GM23338 (cell line): ENCODE results near the gene CCT6A. TPM values are rescaled to one million over a fixed set of nuclear protein-coding genes. Genes with fewer than 3 reads are reported as not detected.

Experiments
- ATAC-seq: fragments of 200-7000 bp; cut with Tn5 transposase; 3 replicates; pipeline ENCODE4 v1.9.1; 2020
- DNase-seq: peaks from one replicate; pipeline ENCODE4 v3.0.0-alpha.2; 2015; ENCODE audit warnings: low spot score
- H2AFZ ChIP-seq: fragments of 200-600 bp; sonication (generic); 2 replicates; pipeline ENCODE4 v1.8.0; 2016; ENCODE audit warnings: antibody characterized with exemption, mild to moderate bottlenecking, moderate library complexity
- H3F3A ChIP-seq: fragments of 200-600 bp; sonication (generic); replicated peaks from 2 replicates; pipeline ENCODE4 v1.8.0; 2017; ENCODE audit warnings: antibody characterized with exemption, mixed run types, low read depth
- H3K27ac ChIP-seq: fragments of 200-600 bp; sonication (generic); 2 replicates; pipeline ENCODE4 v1.6.1; 2016; ENCODE audit warnings: low read depth
- H3K27me3 ChIP-seq: fragments of 200-600 bp; sonication (generic); 2 replicates; pipeline ENCODE4 v1.8.0; 2016; ENCODE audit warnings: mild to moderate bottlenecking, mixed run types, moderate library complexity; ENCODE audit not compliant: insufficient read depth
- H3K36me3 ChIP-seq: fragments of 200-600 bp; sonication (generic); 2 replicates; pipeline ENCODE4 v1.8.0; 2016; ENCODE audit warnings: mild to moderate bottlenecking; ENCODE audit not compliant: insufficient read depth
- H3K4me1 ChIP-seq: fragments of 200-600 bp; sonication (generic); 2 replicates; pipeline ENCODE4 v1.8.0; 2016; ENCODE audit warnings: mild to moderate bottlenecking, moderate library complexity; ENCODE audit not compliant: insufficient read depth
- H3K4me2 ChIP-seq: fragments of 200-600 bp; sonication (generic); 2 replicates; pipeline ENCODE4 v1.7.1; 2017; ENCODE audit warnings: mixed run types
- H3K4me3 ChIP-seq: fragments of 200-600 bp; sonication (generic); 2 replicates; pipeline ENCODE4 v1.6.1; 2016; ENCODE audit warnings: mixed run types
- H3K79me2 ChIP-seq: fragments of 200-600 bp; sonication (generic); replicated peaks from 2 replicates; pipeline ENCODE4 v1.8.0; 2017; ENCODE audit warnings: mild to moderate bottlenecking; ENCODE audit not compliant: insufficient read depth
- H3K9me2 ChIP-seq: fragments of 200-600 bp; sonication (generic); 2 replicates; pipeline ENCODE4 v1.8.0; 2017; ENCODE audit not compliant: insufficient read depth
- H4K20me1 ChIP-seq: fragments of 200-600 bp; sonication (generic); replicated peaks from 2 replicates; pipeline ENCODE4 v1.8.0; 2017; ENCODE audit warnings: mild to moderate bottlenecking; ENCODE audit not compliant: insufficient read depth
- H3K27ac Mint-ChIP-seq: 2 replicates; pipeline ENCODE4 v1.8.0; 2020; ENCODE audit warnings: inconsistent platforms, mild to moderate bottlenecking, moderate library complexity, mixed read lengths
- H3K27me3 Mint-ChIP-seq: 3 replicates; pipeline ENCODE4 v1.8.0; 2022; ENCODE audit warnings: low read depth, mild to moderate bottlenecking, moderate library complexity, mixed read lengths, inconsistent platforms; ENCODE audit not compliant: insufficient read depth, poor library complexity
- H3K36me3 Mint-ChIP-seq: 3 replicates; pipeline ENCODE4 v1.8.0; 2021; ENCODE audit warnings: low read depth, mild to moderate bottlenecking, inconsistent platforms, moderate library complexity, mixed read lengths
- H3K4me1 Mint-ChIP-seq: 3 replicates; pipeline ENCODE4 v1.8.0; 2020; ENCODE audit warnings: mild to moderate bottlenecking, inconsistent platforms, mixed read lengths
- H3K4me3 Mint-ChIP-seq: 3 replicates; pipeline ENCODE4 v1.8.0; 2021; ENCODE audit warnings: moderate library complexity, mild to moderate bottlenecking, inconsistent platforms, mixed read lengths
- H3K9me3 Mint-ChIP-seq: 3 replicates; pipeline ENCODE4 v1.8.0; 2020; ENCODE audit warnings: moderate library complexity, mild to moderate bottlenecking, inconsistent platforms, mixed read lengths
- REST ChIP-seq: IDR thresholded peaks from one replicate; pipeline ENCODE4 v1.6.1; 2018; ENCODE audit warnings: antibody characterized with exemption; ENCODE audit not compliant: unreplicated experiment
- ZNF331 ChIP-seq: fragments of 250-450 bp; sonication (Bioruptor Pico); IDR thresholded peaks from 2 replicates; pipeline ENCODE4 v1.5.0; 2020; ENCODE audit warnings: low read depth, mild to moderate bottlenecking, moderate library complexity
- ZNF462 ChIP-seq: fragments of 250-450 bp; sonication (Bioruptor Pico); IDR thresholded peaks from 2 replicates; pipeline ENCODE4 v1.5.0; 2020; ENCODE audit warnings: mild to moderate bottlenecking, moderate library complexity
- polyA plus RNA-seq: library from polyadenylated mRNA; unstranded; fragments of >200 nt; fragmentation: Nextera tagmentation; extraction: Ambion mirVana; gene quantifications from 2 replicates; pipeline ENCODE4 v1.2.1, GENCODE V29; 2016
- total RNA-seq: library from RNA; depleted of rRNA; stranded (reverse); fragments of >200 nt; shearing (Covaris generic); gene quantifications from 2 replicates; pipeline ENCODE4 v1.2.3, GENCODE V29; 2014

CCT6A gene
- total and polyA plus RNA-seq, 2 experiments from 2014 or later, result 266 to 505 TPM

- TF ChIP-seq ZNF462 (CRISPR knock-in tag), result no peak
- TF ChIP-seq ZNF331 (CRISPR knock-in tag), result no peak
These were observed 32.1 kb upstream of the CCT6A start (continued) for GRCh38 chr7:56019501-56019900.

GRCh38 chr7:56023500-56023899 is 28.1 kb upstream of the CCT6A start:
- Mint-ChIP-seq H3K27me3 (peaks cover 5% of the 10 kb centered on the region), H3K4me1 (no peaks in the 10 kb centered on the region)
- H3K36me3 ChIP-seq, result peaks cover 14% of the 10 kb centered on the region; the same call in 1 of the 2 replicates

More at GRCh38 chr7:56023500-56023899, 28.1 kb upstream of the CCT6A start:
- Histone ChIP-seq H3K4me2 (no peak overlapping the region), H3K4me3 (no peak overlapping the region), H3K9me2 (no peaks in the 10 kb centered on the region), H3K4me1 (no peaks in the 10 kb centered on the region), H3F3A (no peaks in the 10 kb centered on the region), H2AFZ (no peak overlapping the region), H3K27me3 (no peaks in the 10 kb centered on the region), H3K27ac (no peak overlapping the region), H4K20me1 (peaks cover 4% of the 10 kb centered on the region; the same call in 1 of the 2 replicates), H3K79me2 (peaks cover 33% of the 10 kb centered on the region)
- no peak for TF ChIP-seq REST
- ATAC-seq, result no peak
- Mint-ChIP-seq H3K4me3 (no peak overlapping the region), H3K9me3 (no peaks in the 10 kb centered on the region), H3K36me3 (peaks cover 73% of the 10 kb centered on the region), H3K27ac (no peak overlapping the region)
- no peak for DNase-seq
